ENCODE results near the gene TSPAN31. TPM values are rescaled to one million over a fixed set of nuclear protein-coding genes. Genes with fewer than 3 reads are reported as not detected.
"Not testable (repeated sequence)": the region's sequence is repeated elsewhere in the genome, so short reads cannot be mapped to it uniquely, and the experiment has no call there.

Gene TSPAN31
- total RNA-seq, 1 donor from 2014 or later, result 41.1 TPM

- intact Hi-C loops (cut with DNase I), result no loop called here
- TF ChIP-seq CTCF (IDR thresholded peaks at IDR 0.05), result no peak
- DNase-seq, result no peak
- no peak for ATAC-seq
- H3K27ac ChIP-seq, result no peak overlapping the region
- H3K4me3 ChIP-seq, result no peak overlapping the region
- H3K9me3 ChIP-seq, result peaks cover 8% of the 10 kb centered on the region
- no peaks in the 10 kb centered on the region for H3K27me3 ChIP-seq (ENCODE audit: low read depth)
- H3K36me3 ChIP-seq, result peaks cover 81% of the 10 kb centered on the region
- no peaks in the 10 kb centered on the region for H3K4me1 ChIP-seq
Measured at GRCh38 chr12:57707250-57707649, 37.6 kb upstream of the TSPAN31 start.

GRCh38 chr12:57708296-57708695 lies 36.5 kb upstream of the TSPAN31 start:
- H3K9me3 ChIP-seq, result peaks cover 8% of the 10 kb centered on the region
- no peaks in the 10 kb centered on the region for H3K27me3 ChIP-seq (ENCODE audit: low read depth)
- DNase-seq (no peak), ATAC-seq (no peak)
- intact Hi-C loops (cut with DNase I), result no loop called here
- TF ChIP-seq CTCF (IDR thresholded peaks at IDR 0.05), result no peak
- no peak overlapping the region for H3K27ac ChIP-seq
- no peaks in the 10 kb centered on the region for H3K4me1 ChIP-seq
- H3K36me3 ChIP-seq, result peaks cover 78% of the 10 kb centered on the region
- no peak overlapping the region for H3K4me3 ChIP-seq

GRCh38 chr12:57712701-57713100 lies 32.1 kb upstream of the TSPAN31 start:
- no peak for ATAC-seq
- Histone ChIP-seq H3K27me3 (ENCODE audit: low read depth) (no peaks in the 10 kb centered on the region), H3K36me3 (peaks cover 81% of the 10 kb centered on the region), H3K4me1 (no peaks in the 10 kb centered on the region), H3K4me3 (no peak overlapping the region), H3K27ac (no peak overlapping the region), H3K9me3 (no peaks in the 10 kb centered on the region)
- no peak for DNase-seq
- no peak for TF ChIP-seq CTCF (IDR thresholded peaks at IDR 0.05)
- intact Hi-C loops (cut with DNase I), result no loop called here

GRCh38 chr12:57713209-57713608 lies 31.6 kb upstream of the TSPAN31 start:
- Histone ChIP-seq H3K9me3 (no peaks in the 10 kb centered on the region), H3K27ac (no peak overlapping the region), H3K4me1 (no peaks in the 10 kb centered on the region), H3K27me3 (ENCODE audit: low read depth) (no peaks in the 10 kb centered on the region), H3K36me3 (peaks cover 82% of the 10 kb centered on the region), H3K4me3 (no peak overlapping the region)
- ATAC-seq, result no peak
- no peak for TF ChIP-seq CTCF (IDR thresholded peaks at IDR 0.05)
- no peak for DNase-seq
- intact Hi-C loops (cut with DNase I), result no loop called here

GRCh38 chr12:57715036-57715748 lies 29.6 kb upstream of the TSPAN31 start:
- ATAC-seq; DNase-seq; H3K4me1 ChIP-seq; intact Hi-C loops (cut with DNase I); H3K27ac ChIP-seq; H3K27me3 ChIP-seq (ENCODE audit: low read depth); H3K9me3 ChIP-seq; H3K4me3 ChIP-seq: not testable (repeated sequence)
- H3K36me3 ChIP-seq, result peaks cover 90% of the 10 kb centered on the region

GRCh38 chr12:57715786-57716185 lies 29.1 kb upstream of the TSPAN31 start:
- peaks cover 91% of the 10 kb centered on the region for H3K36me3 ChIP-seq
- intact Hi-C loops (cut with DNase I), result no loop called here

More at GRCh38 chr12:57715786-57716185, 29.1 kb upstream of the TSPAN31 start:
- Histone ChIP-seq H3K4me1 (no peaks in the 10 kb centered on the region), H3K9me3 (no peaks in the 10 kb centered on the region), H3K4me3 (no peak overlapping the region), H3K27me3 (ENCODE audit: low read depth) (no peaks in the 10 kb centered on the region), H3K27ac (no peak overlapping the region)
- ATAC-seq (no peak), DNase-seq (no peak)
- no peak for TF ChIP-seq CTCF (IDR thresholded peaks at IDR 0.05)

All from lower lobe of right lung (tissue), 2 donors.